HG03025 (cell line): ENCODE measurements around the gene NPL.

ENCODE experiments used
- ATAC-seq: cut with Tn5 transposase; IDR thresholded peaks from one replicate; pipeline ENCODE4 v1.9.1; 2021; ENCODE audit warnings: mild to moderate bottlenecking, moderate library complexity; ENCODE audit not compliant: unreplicated experiment, low FRiP score

NPL gene

GRCh38 chr1:182811975-182812722 is 22.6 kb downstream of the NPL start:
- ATAC-seq, result no peak

- ATAC-seq, result no peak
Observed at GRCh38 chr1:182816863-182817262, 27.3 kb downstream of the NPL start.

GRCh38 chr1:182817802-182818201 is 28.2 kb downstream of the NPL start:
- ATAC-seq, result no peak

GRCh38 chr1:182823220-182823619 is 33.6 kb downstream of the NPL start:
- no peak for ATAC-seq

GRCh38 chr1:182826892-182827291 is 37.3 kb downstream of the NPL start:
- ATAC-seq, result no peak

- ATAC-seq, result no peak
Observed at GRCh38 chr1:182829285-182829932, 39.8 kb downstream of the NPL start.

- ATAC-seq, result no peak
Observed at GRCh38 chr1:182833271-182833670, 43.7 kb downstream of the NPL start.

GRCh38 chr1:182834326-182834725 is 44.8 kb downstream of the NPL start:
- ATAC-seq, result no peak

- no peak for ATAC-seq
Observed at GRCh38 chr1:182835806-182836205, 46.2 kb downstream of the NPL start.

- ATAC-seq, result peak; percentile 72
Observed at GRCh38 chr1:182839209-182840066, 49.9 kb downstream of the NPL start, which contains the start of gene DHX9. Gene DHX9, plus strand, starts transcription at chr1:182839347. Its CDS starts 3,220 bp downstream, at chr1:182842567.

GRCh38 chr1:182841368-182841988 is 51.9 kb downstream of the NPL start:
- no peak for ATAC-seq

GRCh38 chr1:182842265-182842664 is 52.7 kb downstream of the NPL start:
- ATAC-seq, result no peak

- ATAC-seq, result no peak
Observed at GRCh38 chr1:182845379-182845778, 55.8 kb downstream of the NPL start.

- ATAC-seq, result no peak
Observed at GRCh38 chr1:182845894-182846293, 56.3 kb downstream of the NPL start.

- no peak for ATAC-seq
Observed at GRCh38 chr1:182847105-182847504, 57.5 kb downstream of the NPL start.

GRCh38 chr1:182848736-182849135 is 59.2 kb downstream of the NPL start:
- no peak for ATAC-seq

GRCh38 chr1:182850319-182850718 is 60.7 kb downstream of the NPL start:
- no peak for ATAC-seq

- no peak for ATAC-seq
Observed at GRCh38 chr1:182851825-182852224, 62.3 kb downstream of the NPL start.

GRCh38 chr1:182855911-182856310 is 66.3 kb downstream of the NPL start:
- ATAC-seq, result no peak

- no peak for ATAC-seq
Observed at GRCh38 chr1:182857212-182857611, 67.6 kb downstream of the NPL start.

GRCh38 chr1:182860658-182861057 is 71.1 kb downstream of the NPL start:
- ATAC-seq, result no peak
